Right ventricle myocardium inferior (tissue), 1 donor: Measurements from ENCODE around the gene TRPT1. TPM values are rescaled to one million over a fixed set of nuclear protein-coding genes. Genes with fewer than 3 reads are reported as not detected.

Source experiments
- ATAC-seq: fragments of 200-7000 bp; cut with Tn5 transposase; one replicate; pipeline ENCODE4 v1.9.1; 2020; ENCODE audit warnings: mild to moderate bottlenecking, moderate library complexity
- DNase-seq: peaks from one replicate; pipeline ENCODE4 v3.0.0; 2021; ENCODE audit errors: missing footprints
- intact Hi-C: fragments of 100-400 bp; cut with DNase I; formaldehyde crosslinking; loops from one replicate; pipeline ENCODE4 v1.11.0; 2022
- long read RNA-seq: library from polyadenylated mRNA; unstranded; transcript quantifications from one replicate; pipeline ENCODE4 v2.0.0, GENCODE V29; 2021
- total RNA-seq: library from RNA; stranded (reverse); fragmentation: NEBNext Ultra II Directional; extraction: Animal tissue kit (Norgen Biotek cat#: 25700); gene quantifications from one replicate; pipeline ENCODE4 v1.2.1, GENCODE V29; 2021
- donor health status: DM: no; HTN: yes; CAD: no; lungs with severe emphysema.

TRPT1 gene, protein sequence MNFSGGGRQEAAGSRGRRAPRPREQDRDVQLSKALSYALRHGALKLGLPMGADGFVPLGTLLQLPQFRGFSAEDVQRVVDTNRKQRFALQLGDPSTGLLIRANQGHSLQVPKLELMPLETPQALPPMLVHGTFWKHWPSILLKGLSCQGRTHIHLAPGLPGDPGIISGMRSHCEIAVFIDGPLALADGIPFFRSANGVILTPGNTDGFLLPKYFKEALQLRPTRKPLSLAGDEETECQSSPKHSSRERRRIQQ
- total RNA-seq, result 71.9 TPM
- long read RNA-seq, transcript TRPT1-203 (7 exons, 865 nt), result minor isoform, 14 of 60 reads
- long read RNA-seq, transcript TRPT1-201 (8 exons, 962 nt), result major isoform, 26 of 60 reads
- long read RNA-seq, partial matches to known transcripts, result 3 of 60 reads
- long read RNA-seq, other reads (novel, unspliced or antisense), result 15 of 60 reads

DNA sequence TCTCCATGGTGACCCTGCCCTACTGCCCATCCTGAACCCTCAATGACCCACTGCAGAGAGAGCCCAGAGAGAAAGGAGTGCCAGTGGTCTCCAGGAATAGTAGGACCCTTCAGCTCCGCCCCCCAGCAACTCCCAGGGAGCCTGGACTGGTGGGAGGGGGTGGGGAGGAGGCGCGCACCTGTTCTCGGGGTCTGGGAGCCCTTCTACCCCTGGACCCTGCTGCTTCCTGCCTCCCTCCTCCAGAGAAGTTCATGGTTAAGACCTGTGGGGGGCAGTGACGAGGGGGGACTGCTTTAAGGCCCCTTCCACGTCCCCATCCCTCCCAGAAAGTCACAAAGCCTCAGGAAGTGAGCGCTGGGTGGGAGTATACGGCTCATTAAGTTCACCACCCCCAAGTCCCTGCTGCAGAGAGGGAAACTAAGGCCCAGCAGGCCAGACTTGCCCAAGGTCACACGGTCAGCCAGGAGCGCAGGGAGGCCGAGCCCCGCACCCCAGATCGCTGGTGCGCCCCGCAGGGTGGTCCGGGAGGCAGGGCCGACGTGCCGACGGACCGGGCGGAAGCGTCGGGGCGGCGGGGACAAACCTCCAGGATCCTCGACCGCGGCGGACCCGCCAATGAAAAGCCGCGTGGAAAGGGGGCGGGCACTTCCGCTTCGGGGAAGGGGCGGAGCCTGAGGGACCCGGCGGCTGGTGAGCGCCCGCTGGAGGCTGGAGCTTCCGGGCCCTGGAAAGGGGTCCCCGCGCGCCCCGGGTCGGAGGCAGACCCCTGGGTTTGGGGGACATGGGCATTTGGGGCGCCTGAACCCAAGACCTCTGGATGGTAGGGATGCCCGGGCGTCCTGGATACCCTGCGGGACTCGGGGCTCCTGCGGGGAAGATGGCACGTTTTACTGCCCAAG, at the start of gene TRPT1, which contains the start of gene NUDT22:
TRPT1 (minus strand) TSS at position 579 of the 899 bp plus-strand sequence; CDS start at position 253, 326 bp downstream.
NUDT22 (plus strand) TSS at position 667 of the 899 bp plus-strand sequence. CDS start 379 bp downstream, outside the sequence.
- ATAC-seq (peak; percentile 87), DNase-seq (peak; percentile 94)
- intact Hi-C loops, result loop anchor here (1.0 kb wide), 1 partner anchor 41 kb away; no protein-coding TSS in a partner anchor

DNA sequence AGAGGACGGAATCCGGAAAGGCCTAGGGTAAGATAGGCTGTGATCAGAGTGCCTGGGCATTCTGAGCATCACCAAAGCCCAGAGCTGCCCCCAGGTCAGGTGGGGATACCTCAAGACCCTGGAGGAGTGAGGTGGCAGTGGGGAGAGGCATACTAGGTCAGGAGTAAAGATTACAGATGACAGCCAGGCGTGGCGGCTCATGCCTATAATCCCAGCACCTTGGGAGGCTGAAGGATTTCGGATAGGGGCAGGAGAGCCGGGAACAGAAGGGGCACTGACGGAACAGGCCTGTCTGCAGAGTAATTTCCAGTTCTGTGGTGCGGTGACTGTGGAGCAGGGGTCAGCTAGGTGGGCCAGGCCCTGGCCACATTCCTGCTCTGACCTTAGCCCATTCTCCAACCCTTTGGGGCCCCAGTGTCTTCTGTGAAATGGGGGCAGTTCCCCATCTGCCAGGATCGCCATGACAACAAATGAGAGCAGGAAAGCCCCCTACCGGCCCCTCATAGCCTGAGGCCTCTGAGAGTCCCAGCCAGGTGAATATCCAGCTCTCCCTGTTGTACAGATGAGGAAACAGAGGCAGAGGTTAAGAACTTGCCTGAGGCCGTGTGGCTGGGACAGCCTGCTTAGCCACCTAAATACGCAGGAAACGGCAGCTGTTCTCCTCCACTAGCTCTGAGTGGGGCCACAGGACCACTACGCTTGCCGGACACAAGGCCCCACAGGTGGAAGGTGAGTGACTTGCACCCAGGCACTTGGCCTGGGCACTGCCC, 49.2 kb upstream of the TRPT1 start:
- ATAC-seq (no peak), DNase-seq (no peak)
- intact Hi-C loops, result no loop called here

DNA sequence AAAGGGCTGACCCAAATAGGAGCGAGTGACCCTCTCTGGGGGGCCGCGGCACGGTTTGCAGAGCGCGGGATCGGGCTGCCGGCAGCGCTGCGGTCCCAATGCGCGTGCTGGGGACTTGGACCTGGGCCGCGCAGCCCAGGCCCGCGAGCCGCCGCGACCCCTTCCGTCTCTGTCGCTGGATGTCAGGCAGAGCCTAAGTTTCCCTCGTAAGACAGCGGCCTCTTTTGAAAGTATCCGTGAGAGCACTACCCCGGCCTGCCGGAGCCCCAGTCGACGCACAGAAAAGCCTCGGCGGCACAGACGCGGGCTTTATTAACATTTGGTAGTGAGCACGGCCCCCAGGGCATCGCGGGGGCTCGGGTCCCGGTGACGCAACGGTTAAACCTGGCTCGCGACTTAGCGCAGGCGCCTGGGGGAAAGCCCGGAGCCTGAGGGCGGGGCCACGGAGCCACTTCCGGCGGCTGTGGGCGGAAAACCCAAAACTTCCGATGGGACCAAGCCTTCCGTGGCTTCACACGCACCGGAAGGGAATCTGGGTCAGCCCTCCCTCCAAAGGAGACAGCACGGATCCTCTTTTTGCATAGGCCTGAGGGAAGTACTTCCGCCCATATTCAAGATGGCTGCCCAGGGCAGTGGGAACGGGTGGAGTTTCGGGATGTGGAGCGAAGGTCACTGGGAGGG, 43.7 kb upstream of the TRPT1 start:
- ATAC-seq, result peak; percentile 90

DNA sequence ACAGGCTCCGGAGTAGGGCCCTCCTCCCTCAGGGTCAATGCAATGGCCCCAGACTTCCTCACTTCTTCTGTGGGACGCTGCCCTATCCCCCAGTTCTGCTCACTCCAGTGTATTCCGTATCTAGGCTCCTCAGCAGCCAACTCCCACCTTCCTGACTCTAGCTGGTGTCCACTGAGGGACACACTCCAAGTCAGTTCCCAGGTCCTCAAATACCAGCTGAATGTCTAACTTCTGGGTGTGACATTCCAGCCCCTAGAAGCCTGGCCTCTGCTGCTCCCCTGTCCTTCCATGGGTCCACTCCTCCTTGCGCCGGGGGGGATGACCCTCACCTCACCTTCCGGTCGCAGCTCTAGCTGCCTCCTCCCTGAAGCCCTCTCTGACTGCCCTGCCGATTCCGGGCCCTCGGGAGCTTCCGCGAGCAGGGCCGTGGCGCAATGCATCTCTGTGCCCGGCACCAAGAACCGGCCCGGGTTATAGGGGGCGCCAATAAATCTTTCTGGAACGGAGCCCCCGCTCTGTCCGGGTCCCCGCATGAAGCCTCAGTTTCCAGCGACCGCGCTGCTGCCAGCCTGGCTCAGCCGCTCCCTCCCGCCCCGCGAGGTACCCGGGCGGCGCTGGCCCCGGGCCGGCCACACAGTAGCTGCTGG, 43.0 kb upstream of the TRPT1 start:
- intact Hi-C loops, result loop anchor here (2.0 kb wide), 2 partner anchors 20 to 36 kb away; partner anchors contain the start of gene ESRRA
- peak; percentile 85 for DNase-seq
- peak; percentile 18 for ATAC-seq

More for the DNA sequence above, 43.7 kb upstream of the TRPT1 start:
- intact Hi-C loops, result loop anchor here (1.0 to 2.0 kb wide), 4 partner anchors 16 to 48 kb away; partner anchors contain the start of genes ESRRA, GPR137 and TRMT112
- peak; percentile 98 for DNase-seq

DNA sequence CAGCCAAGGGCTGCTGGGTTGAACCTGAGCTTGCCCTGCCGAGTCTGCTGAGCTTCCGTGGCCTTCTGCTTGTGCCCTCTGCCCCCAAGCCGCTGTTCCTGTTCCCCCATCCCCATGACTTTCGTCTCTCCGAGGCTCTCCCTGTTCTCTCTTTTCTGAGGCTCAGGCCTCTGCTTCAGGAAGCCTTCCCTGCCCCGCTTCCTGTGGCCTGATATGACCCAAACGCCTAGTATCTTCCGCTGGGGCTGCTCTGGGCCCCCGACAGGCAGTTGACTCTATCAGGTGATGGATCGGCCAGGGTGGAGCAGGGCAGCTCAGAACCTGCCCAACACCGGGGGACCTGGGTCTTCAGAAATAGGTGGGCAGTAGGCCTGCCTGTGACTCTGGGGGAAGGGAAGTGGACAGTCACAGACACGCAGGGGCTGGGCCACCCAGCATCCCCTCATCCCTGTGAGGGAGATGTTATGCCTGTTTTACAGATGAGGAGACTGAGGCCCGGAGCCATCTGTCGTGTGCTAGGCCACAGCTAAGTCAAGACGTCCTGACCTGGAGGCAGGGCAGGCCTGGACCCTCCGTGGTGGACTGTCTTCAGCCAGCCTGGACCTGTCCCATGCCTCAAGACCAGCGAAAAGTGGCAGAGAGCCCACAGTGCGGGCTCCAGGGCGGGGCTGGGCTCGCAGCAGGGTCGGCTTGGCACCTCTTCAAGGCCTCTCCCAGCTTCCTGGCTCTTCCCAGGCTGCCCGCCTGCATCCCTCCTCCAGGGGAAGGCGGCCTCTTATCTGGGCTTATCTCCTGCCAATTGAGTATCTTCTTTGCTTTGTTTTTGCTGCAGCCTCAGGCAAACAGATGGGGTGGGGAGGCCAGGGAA, 42.3 kb upstream of the TRPT1 start:
- ATAC-seq (no peak), DNase-seq (no peak)
- intact Hi-C loops, result loop anchor here (2.0 kb wide), 2 partner anchors 19 to 37 kb away; partner anchors contain the start of gene ESRRA

DNA sequence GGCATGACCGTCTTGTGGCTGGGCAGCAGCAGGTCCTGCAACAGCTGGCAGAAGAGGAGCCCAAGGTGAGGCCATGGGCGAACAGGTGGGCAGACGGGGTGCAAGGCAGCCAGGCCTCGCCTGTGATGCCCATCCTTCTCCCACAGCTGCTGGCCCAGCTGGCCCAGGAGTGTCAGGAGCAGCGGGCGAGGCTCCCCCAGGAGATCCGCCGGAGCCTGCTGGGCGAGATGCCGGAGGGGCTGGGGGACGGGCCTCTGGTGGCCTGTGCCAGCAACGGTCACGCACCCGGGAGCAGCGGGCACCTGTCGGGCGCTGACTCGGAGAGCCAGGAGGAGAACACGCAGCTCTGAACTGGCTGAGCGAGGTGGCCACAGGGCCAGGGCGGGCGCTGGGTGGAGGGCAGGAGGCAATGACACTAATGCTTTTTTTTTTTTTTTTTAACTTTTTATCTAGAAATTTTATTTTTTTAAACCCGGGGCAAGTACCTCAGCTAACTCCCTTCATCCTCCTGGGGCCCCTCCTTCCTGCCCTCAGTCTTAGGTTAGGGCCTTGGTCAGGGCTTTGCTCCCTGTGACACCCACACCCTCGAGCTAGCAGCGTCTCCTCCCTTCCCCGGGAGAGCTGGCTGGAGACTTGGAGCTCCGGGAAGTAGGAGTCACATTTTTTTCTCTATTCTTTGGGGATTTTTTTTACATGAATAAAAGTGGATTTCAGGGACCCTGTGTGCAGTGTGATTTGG, 41.4 kb upstream of the TRPT1 start:
- intact Hi-C loops, result no loop called here
- no peak for DNase-seq
- ATAC-seq, result no peak

DNA sequence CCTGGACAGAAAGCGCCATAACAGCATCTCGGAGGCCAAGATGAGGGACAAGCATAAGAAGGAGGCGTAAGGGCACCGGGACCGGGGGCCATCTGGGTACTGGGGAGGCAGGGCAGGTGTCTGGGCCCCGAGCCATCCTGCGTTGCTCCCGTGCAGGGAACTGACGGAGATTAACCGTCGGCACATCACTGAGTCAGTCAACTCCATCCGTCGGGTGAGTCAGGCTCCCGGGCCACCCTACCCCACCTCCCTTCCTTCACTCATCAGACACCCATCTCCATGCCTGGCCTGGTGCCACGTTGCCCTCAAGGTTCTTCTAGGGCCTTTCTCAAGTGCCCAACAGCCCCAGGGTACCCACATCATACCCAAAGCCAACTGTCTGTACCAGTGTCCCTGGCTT, 40.4 kb upstream of the TRPT1 start:
- DNase-seq (no peak), ATAC-seq (no peak)
- intact Hi-C loops, result no loop called here

DNA sequence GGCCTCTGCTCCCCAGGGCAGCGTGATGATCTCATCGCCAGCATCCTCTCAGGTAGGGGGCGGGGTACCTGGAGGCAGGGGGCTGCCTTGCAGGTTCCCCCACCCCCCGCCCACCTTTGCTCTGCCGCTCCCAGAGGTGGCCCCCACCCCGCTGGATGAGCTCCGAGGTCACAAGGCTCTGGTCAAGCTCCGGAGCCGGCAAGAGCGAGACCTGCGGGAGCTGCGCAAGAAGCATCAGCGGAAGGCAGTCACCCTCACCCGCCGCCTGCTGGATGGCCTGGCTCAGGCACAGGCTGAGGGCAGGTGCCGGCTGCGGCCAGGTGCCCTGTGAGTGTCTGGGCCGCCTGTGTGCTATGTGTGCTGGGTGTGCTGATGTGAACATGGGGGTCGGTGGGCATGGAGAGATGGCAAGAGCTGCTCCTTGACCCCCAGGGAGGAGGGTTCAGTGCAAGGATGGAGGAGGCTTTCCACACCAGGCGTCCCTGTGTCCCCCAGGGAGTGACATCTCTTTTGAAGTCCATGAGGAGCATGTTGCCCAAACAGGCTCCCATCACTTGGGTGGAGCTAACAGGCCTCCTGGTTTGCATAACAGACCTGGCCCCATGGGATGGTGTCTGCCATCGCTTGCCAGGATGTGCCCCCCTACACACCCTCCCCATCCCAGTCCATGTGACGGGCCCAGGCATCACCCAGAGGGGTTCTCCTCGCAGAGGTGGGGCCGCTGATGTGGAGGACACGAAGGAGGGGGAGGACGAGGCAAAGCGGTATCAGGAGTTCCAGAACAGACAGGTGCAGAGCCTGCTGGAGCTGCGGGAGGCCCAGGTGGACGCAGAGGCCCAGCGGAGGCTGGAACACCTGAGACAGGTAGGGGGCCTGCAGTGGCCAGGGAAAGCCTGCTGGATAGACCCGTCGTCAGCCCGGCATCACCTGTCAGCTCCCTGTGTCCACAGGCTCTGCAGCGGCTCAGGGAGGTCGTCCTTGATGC, 39.5 kb upstream of the TRPT1 start:
- ATAC-seq, result no peak
- intact Hi-C loops, result no loop called here
- DNase-seq, result no peak

DNA sequence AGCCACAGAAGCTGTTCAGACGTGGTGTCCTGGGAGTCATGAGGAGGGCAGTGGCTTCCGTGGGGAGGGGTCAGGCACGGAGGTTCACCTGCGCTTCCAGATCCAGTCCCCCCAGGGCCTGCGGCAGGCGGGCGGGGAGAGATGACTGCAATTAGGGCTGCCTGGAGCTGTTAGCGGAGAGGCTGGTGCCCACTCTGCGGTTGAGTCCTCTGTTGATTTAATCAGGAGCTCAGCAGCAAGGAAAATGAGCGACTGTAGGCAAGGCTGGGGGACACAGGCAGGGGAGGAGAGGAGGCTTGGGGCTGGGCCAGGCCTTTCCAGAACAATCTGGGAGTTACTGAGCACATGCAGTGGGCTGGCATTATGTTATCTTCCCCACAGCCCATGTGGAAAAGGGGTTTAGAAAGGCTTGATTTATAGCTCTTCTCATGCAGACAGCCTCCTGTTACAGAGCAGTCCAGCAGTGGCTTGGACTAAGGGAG, 38.4 kb upstream of the TRPT1 start:
- no peak for ATAC-seq
- intact Hi-C loops, result no loop called here
- no peak for DNase-seq

DNA sequence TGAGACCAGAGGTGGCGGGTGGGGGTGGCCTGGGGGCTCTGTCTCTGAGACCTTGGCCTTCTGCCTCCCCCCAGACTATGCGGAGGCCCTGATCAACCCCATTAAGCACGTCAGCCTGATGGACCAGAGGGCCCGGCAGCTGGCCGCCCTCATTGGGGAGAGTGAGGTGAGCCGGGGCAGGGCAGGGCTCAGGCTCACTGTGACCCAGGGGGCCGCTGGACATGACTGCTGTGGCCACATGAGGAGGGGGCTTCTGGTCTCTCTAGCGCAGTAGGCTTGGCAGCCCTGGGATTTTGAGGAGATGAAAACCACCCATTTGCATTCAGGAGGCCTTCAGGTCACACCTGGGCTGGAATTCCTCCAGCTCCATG, 37.9 kb upstream of the TRPT1 start:
- no peak for ATAC-seq
- no peak for DNase-seq
- intact Hi-C loops, result no loop called here

DNA sequence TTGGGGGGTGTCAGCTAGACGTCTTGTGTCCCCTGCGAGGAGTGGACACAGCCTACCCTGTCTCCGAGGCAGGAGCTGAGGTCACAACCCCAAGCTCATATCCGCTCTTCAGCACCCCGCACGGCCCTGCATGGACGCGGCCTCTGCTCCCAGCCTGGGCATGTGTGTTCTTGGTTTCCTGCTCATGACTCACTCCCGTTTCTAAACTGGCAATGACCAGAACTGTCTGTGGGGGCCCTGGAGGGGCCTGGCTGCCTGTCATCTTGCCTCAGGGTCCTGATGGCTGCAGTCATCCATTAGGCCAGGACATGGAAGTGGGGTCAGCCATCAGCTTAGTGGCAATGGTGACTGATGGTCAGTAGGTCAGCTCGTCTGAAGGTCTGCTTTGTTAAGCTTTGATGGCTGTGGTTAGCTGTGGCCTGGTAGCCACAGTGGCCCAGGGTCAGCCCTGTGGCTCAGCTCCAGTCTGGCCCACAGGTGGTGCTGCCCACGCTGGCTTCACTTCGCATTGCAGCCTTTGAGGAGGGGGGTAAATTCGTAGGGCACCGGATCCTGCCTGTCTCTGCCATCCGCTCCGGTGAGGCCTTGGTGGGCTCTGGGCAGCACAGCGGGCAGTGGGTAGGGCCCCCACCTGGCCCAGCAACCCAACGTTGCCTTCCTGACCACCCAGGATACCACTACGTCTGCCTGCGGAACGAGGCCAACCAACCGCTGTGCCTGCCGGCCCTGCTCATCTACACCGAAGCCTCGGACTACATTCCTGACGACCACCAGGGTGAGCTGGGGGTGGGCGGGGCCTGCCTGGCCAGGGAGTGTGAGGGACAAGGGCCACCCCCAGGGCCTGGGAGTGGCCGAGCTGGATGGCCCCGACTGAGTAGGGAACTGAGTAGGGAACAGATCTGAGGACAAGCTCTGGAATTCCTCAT, 37.3 kb upstream of the TRPT1 start:
- intact Hi-C loops, result no loop called here

DNA sequence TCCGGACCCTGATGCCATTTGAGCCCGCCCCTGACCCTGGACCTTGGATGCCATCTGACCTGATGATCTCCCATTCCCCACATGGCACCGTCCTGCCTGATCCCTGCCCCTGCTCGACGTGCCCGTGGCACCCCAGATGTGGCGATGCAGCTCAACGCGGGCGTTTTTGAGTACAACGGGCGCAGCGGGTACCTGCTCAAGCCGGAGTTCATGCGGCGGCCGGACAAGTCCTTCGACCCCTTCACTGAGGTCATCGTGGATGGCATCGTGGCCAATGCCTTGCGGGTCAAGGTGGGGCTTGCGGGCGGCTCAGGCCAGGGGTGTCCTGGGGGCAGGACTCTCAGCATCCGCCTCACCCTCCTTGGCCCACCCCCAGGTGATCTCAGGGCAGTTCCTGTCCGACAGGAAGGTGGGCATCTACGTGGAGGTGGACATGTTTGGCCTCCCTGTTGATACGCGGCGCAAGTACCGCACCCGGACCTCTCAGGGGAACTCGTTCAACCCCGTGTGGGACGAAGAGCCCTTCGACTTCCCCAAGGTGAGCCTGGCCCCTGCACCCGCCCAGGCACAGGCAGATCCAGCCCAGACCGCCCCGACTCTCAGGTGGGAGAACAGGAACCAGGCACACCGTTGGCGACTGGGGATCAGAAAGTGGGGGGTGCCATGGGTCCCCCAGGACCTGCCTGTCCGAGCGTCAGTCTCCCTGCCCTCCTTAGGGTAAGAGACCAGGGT, 36.5 kb upstream of the TRPT1 start:
- intact Hi-C loops, result no loop called here
- DNase-seq (no peak), ATAC-seq (no peak)

More for the DNA sequence above, 37.3 kb upstream of the TRPT1 start:
- ATAC-seq (no peak), DNase-seq (no peak)

DNA sequence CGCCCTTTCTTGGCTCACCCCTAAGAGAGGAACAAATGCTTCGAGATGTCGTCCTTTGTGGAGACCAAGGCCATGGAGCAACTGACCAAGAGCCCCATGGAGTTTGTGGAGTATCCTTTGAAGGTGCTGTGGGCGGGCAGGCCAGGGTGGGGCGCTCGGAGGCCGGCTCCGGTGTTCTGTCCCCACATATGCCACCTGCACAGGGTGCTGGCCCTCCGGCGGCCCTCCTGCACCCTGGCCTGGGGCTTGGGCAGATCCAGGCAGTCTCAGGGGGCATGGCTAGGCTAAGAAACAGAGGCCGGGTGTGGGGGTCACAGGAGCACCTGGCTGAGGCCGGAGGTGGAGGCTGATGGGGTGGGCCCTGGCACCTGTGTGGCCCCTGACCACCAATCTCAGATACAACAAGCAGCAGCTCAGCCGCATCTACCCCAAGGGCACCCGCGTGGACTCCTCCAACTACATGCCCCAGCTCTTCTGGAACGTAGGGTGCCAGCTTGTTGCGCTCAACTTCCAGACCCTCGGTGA, 35.6 kb upstream of the TRPT1 start:
- ATAC-seq (no peak), DNase-seq (no peak)
- intact Hi-C loops, result no loop called here
